ENCODE results near the gene LBP.
"Not testable (repeated sequence)": the region's sequence is repeated elsewhere in the genome, so short reads cannot be mapped to it uniquely, and the experiment has no call there.

The LBP gene

GRCh38 chr20:38406476-38406875 lies 60.2 kb downstream of the LBP start:
- no peak for FAIRE-seq

DNA sequence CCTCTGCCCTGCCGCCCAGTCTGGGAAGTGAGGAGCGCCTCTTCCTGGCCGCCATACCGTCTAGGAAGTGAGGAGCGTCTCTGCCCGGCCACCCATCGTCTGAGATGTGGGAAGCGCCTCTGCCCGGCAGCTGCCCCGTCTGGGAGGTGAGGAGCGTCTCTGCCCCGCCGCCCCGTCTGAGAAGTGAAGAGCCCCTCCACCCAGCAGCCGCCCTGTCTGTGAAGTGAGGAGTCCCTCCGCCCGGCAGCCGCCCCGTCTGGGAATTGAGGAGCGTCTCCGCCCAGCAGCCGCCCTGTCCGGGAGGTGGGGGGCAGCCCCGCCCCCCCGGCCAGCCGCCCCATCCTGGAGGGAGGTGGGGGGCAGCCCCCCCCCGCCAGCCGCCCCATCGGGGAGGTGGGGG lies 61.0 kb downstream of the LBP start:
- no peak for FAIRE-seq

- FAIRE-seq: not testable (repeated sequence)
These were observed 61.5 kb downstream of the LBP start for GRCh38 chr20:38407822-38408221.

GRCh38 chr20:38412877-38413577 lies 66.7 kb downstream of the LBP start:
- FAIRE-seq: no peak

- no peak for FAIRE-seq
These were observed 68.6 kb downstream of the LBP start for GRCh38 chr20:38414769-38415450.

GRCh38 chr20:38418509-38419204 lies 72.4 kb downstream of the LBP start:
- no peak for FAIRE-seq

DNA sequence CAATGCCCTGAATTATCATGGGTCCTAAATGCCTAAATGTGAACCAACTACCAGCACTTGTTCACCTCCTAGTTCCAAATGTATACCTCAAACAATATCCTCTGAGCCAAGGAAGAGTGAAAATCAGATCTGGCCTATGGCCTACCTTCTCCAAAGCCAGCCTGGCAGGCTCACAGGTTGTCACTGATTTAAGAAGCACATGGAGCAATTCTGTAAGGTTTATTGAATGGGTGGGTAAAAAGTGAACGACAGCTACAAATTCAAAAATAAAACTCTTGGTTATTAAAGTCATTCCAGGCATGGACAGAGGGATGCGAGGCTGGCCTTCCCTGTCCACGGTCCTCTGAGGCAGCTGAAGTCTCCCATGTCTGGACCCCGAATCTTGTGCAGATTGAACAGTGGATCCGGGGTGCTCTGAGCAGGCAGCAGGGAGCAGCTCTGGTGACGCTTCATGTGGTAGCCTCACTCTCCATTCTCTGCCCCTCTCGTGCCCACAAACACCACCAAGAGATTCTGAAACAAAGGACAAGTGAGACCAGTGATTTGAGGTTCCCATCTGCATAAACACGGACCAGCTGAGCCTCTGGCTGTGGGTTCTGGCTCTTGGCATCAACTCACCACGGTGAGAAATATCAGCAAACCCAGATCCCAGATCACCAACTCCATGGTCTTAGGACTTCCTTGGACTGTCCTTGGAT lies 74.3 kb downstream of the LBP start:
- no peak for FAIRE-seq

GRCh38 chr20:38421915-38422314 lies 75.6 kb downstream of the LBP start:
- FAIRE-seq: no peak

DNA sequence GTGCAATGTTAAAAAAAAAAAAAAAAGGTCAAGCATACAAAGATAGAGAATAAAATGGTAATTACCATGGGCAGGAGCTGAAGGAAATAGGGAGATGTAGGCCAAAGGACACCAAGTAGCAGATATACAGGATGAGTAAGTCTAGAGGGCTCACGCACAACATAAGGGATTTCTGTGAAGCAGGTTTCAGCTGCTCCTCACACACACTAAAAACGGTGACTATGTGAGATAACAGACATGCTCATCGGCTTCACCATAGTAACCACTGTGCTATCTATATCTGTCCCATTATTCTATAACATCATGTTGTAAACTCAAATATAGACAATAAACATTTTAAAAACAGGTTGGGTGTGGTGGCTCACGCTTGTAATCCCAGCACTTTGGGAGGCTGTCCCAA lies 77.3 kb downstream of the LBP start:
- FAIRE-seq: no peak

GRCh38 chr20:38424401-38424800 lies 78.1 kb downstream of the LBP start:
- FAIRE-seq: no peak

DNA sequence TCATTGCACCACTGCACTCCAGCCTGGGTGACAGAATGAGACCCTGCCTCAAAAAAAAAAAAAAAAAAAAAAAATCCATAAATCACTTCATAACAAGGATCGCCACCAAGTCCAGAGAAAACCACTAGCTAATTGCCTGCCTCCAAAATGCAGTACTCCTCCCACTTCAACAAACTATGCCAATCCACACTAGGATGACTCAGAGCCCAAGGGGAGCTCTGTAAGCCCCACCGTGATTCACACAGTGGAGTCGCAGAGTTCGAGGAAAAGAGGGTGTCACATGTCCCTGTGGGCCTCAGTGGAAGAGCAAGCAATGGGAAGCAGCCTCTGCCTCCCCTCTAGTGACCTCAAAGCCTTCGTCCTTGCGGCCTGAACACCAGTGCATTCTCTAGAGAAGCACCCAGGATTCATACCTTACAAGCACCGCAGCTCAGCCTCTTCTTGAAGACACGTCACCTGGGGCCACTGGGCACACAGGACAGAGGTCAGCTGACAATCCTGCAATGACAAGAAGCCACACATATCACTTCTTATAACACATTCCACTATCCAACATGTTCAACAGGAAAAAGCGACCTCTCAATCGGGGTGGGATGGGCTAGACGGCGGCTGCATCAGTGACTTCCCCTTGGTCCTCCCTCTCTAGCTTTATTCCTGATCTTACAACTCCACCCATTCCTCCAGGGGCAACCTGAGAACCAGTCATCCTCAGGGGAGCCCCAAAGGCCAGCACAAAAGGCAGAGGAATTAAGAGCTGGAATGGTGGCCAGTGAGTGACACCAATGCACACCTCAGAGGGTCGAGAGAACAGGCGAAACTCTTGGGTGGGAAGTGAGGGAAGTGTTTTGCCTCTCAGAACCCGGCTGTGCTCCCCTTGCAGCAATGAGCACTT lies 80.0 kb downstream of the LBP start:
- FAIRE-seq: no peak

Measured in islet of Langerhans (tissue), 1 donor.